WTC11 (cell line): Measurements from ENCODE around the gene IRX5.

Experiments used
- EMX1 ChIP-seq: fragments of 250-450 bp; sonication (Bioruptor Pico); IDR thresholded peaks from 2 replicates; pipeline ENCODE4 v1.8.0; 2021; ENCODE audit warnings: mild to moderate bottlenecking
- FOXK1 ChIP-seq: sonication (generic); formaldehyde crosslinking; IDR thresholded peaks from 2 replicates; pipeline ENCODE4 v1.8.0; 2022; ENCODE audit warnings: mild to moderate bottlenecking, moderate library complexity, missing genetic modification reagents
- GABPB1 ChIP-seq: sonication (generic); formaldehyde crosslinking; IDR thresholded peaks from 2 replicates; pipeline ENCODE4 v1.8.1; 2023; ENCODE audit warnings: mild to moderate bottlenecking, missing genetic modification reagents
- GRHL2 ChIP-seq: fragments of 250-450 bp; sonication (Bioruptor Pico); IDR thresholded peaks from 2 replicates; pipeline ENCODE4 v1.8.0; 2022; ENCODE audit warnings: mild to moderate bottlenecking, moderate library complexity; ENCODE audit not compliant: insufficient replicate concordance, severe bottlenecking
- IRF2 ChIP-seq: sonication (generic); formaldehyde crosslinking; IDR thresholded peaks from 2 replicates; pipeline ENCODE4 v1.8.0; 2022; ENCODE audit warnings: low read depth, missing genetic modification reagents, borderline replicate concordance
- NFE2L1 ChIP-seq: sonication (generic); formaldehyde crosslinking; IDR thresholded peaks from 2 replicates; pipeline ENCODE4 v1.8.1; 2023; ENCODE audit warnings: missing genetic modification reagents
- SMAD3 ChIP-seq: sonication (generic); formaldehyde crosslinking; IDR thresholded peaks from 2 replicates; pipeline ENCODE4 v1.8.0; 2022; ENCODE audit warnings: missing genetic modification reagents, mild to moderate bottlenecking, borderline replicate concordance
- SP1 ChIP-seq: sonication (generic); formaldehyde crosslinking; conservative IDR thresholded peaks from 2 replicates; pipeline ENCODE4 v1.8.1; 2022; ENCODE audit warnings: missing genetic modification reagents
- ZBTB21 ChIP-seq: sonication (generic); formaldehyde crosslinking; IDR thresholded peaks from 2 replicates; pipeline ENCODE4 v1.8.1; 2023; ENCODE audit warnings: mild to moderate bottlenecking, missing genetic modification reagents, borderline replicate concordance
- TF ChIP-seq, protein P1 (sequence below): fragments of 200-600 bp; IDR thresholded peaks from 2 replicates; pipeline ENCODE4 v1.8.0; 2022; ENCODE audit warnings: antibody characterized with exemption
- TF ChIP-seq, protein P2 (sequence below): sonication (generic); formaldehyde crosslinking; IDR thresholded peaks from 2 replicates; pipeline ENCODE4 v1.8.0; 2022; ENCODE audit warnings: mild to moderate bottlenecking, missing genetic modification reagents
- TF ChIP-seq, protein P3 (sequence below): sonication (generic); formaldehyde crosslinking; IDR thresholded peaks from 2 replicates; pipeline ENCODE4 v1.8.1; 2022; ENCODE audit warnings: mild to moderate bottlenecking, missing genetic modification reagents, moderate library complexity, borderline replicate concordance
- TF ChIP-seq, protein P4 (sequence below): sonication (generic); formaldehyde crosslinking; IDR thresholded peaks from 2 replicates; pipeline ENCODE4 v1.8.0; 2022; ENCODE audit warnings: missing genetic modification reagents
- TF ChIP-seq, protein P5 (sequence below): sonication (generic); formaldehyde crosslinking; IDR thresholded peaks from 2 replicates; pipeline ENCODE4 v1.8.1; 2022; ENCODE audit warnings: low read depth, missing genetic modification reagents, borderline replicate concordance

DNA sequence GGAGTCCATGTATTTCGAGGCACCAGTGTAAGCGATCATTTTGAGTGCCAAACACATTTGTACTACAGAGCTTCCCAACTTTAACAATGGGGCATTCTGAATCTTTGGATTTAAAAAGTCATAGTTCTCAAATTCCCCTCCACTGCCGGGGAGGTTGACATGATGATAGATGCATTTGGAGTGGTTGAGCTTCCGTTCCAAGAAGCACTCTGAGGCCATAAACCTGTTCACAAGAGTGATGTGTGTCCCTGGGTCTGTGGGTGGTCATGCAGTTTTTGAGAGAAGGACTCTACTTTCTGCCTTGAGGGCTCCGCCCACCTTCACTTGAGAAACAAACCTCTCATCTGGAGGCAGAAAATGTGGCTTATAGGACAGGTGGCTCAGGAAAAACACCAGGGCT, 43.7 kb downstream of the IRX5 start:
- TF ChIP-seq, protein P1, sequence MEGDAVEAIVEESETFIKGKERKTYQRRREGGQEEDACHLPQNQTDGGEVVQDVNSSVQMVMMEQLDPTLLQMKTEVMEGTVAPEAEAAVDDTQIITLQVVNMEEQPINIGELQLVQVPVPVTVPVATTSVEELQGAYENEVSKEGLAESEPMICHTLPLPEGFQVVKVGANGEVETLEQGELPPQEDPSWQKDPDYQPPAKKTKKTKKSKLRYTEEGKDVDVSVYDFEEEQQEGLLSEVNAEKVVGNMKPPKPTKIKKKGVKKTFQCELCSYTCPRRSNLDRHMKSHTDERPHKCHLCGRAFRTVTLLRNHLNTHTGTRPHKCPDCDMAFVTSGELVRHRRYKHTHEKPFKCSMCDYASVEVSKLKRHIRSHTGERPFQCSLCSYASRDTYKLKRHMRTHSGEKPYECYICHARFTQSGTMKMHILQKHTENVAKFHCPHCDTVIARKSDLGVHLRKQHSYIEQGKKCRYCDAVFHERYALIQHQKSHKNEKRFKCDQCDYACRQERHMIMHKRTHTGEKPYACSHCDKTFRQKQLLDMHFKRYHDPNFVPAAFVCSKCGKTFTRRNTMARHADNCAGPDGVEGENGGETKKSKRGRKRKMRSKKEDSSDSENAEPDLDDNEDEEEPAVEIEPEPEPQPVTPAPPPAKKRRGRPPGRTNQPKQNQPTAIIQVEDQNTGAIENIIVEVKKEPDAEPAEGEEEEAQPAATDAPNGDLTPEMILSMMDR, result no peak
- TF ChIP-seq, protein P2, sequence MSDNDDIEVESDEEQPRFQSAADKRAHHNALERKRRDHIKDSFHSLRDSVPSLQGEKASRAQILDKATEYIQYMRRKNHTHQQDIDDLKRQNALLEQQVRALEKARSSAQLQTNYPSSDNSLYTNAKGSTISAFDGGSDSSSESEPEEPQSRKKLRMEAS (CRISPR knock-in tag), result no peak
- TF ChIP-seq SP1, result no peak
- no peak for TF ChIP-seq EMX1 (CRISPR knock-in tag)
- TF ChIP-seq, protein P3, sequence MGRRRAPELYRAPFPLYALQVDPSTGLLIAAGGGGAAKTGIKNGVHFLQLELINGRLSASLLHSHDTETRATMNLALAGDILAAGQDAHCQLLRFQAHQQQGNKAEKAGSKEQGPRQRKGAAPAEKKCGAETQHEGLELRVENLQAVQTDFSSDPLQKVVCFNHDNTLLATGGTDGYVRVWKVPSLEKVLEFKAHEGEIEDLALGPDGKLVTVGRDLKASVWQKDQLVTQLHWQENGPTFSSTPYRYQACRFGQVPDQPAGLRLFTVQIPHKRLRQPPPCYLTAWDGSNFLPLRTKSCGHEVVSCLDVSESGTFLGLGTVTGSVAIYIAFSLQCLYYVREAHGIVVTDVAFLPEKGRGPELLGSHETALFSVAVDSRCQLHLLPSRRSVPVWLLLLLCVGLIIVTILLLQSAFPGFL (CRISPR knock-in tag), result no peak
- TF ChIP-seq ZBTB21, result no peak
- TF ChIP-seq, protein P4, sequence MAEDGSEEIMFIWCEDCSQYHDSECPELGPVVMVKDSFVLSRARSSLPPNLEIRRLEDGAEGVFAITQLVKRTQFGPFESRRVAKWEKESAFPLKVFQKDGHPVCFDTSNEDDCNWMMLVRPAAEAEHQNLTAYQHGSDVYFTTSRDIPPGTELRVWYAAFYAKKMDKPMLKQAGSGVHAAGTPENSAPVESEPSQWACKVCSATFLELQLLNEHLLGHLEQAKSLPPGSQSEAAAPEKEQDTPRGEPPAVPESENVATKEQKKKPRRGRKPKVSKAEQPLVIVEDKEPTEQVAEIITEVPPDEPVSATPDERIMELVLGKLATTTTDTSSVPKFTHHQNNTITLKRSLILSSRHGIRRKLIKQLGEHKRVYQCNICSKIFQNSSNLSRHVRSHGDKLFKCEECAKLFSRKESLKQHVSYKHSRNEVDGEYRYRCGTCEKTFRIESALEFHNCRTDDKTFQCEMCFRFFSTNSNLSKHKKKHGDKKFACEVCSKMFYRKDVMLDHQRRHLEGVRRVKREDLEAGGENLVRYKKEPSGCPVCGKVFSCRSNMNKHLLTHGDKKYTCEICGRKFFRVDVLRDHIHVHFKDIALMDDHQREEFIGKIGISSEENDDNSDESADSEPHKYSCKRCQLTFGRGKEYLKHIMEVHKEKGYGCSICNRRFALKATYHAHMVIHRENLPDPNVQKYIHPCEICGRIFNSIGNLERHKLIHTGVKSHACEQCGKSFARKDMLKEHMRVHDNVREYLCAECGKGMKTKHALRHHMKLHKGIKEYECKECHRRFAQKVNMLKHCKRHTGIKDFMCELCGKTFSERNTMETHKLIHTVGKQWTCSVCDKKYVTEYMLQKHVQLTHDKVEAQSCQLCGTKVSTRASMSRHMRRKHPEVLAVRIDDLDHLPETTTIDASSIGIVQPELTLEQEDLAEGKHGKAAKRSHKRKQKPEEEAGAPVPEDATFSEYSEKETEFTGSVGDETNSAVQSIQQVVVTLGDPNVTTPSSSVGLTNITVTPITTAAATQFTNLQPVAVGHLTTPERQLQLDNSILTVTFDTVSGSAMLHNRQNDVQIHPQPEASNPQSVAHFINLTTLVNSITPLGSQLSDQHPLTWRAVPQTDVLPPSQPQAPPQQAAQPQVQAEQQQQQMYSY (CRISPR knock-in tag), result no peak
- TF ChIP-seq FOXK1, result no peak
- no peak for TF ChIP-seq NFE2L1
- no peak for TF ChIP-seq GABPB1 (CRISPR knock-in tag)
- no peak for TF ChIP-seq GRHL2 (CRISPR knock-in tag)
- TF ChIP-seq, protein P5, sequence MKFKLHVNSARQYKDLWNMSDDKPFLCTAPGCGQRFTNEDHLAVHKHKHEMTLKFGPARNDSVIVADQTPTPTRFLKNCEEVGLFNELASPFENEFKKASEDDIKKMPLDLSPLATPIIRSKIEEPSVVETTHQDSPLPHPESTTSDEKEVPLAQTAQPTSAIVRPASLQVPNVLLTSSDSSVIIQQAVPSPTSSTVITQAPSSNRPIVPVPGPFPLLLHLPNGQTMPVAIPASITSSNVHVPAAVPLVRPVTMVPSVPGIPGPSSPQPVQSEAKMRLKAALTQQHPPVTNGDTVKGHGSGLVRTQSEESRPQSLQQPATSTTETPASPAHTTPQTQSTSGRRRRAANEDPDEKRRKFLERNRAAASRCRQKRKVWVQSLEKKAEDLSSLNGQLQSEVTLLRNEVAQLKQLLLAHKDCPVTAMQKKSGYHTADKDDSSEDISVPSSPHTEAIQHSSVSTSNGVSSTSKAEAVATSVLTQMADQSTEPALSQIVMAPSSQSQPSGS (CRISPR knock-in tag), result no peak
- TF ChIP-seq SMAD3 (CRISPR knock-in tag), result no peak
- TF ChIP-seq IRF2 (CRISPR knock-in tag), result no peak
